ENCODE data around the gene NDST3. TPM values are rescaled to one million over a fixed set of nuclear protein-coding genes. Genes with fewer than 3 reads are reported as not detected.
A peak's percentile ranks its signal among the peaks of the same experiment; 100 is the strongest.
"Not testable (repeated sequence)": the region's sequence is repeated elsewhere in the genome, so short reads cannot be mapped to it uniquely, and the experiment has no call there.

Gene NDST3
- total RNA-seq, 1 experiment from 2014 or later: 0.59 TPM

- DNase-seq (ENCODE audit: low read depth): no peak
Measured at GRCh38 chr4:118175506-118175905, 141.2 kb downstream of the NDST3 start.

GRCh38 chr4:118177126-118177525 lies 142.8 kb downstream of the NDST3 start:
- no peak for DNase-seq (ENCODE audit: low read depth)

- peak; percentile 65 for DNase-seq (ENCODE audit: low read depth)
Measured at GRCh38 chr4:118180776-118181175, 146.5 kb downstream of the NDST3 start.

GRCh38 chr4:118190903-118191302 lies 156.6 kb downstream of the NDST3 start:
- DNase-seq (ENCODE audit: low read depth): no peak

GRCh38 chr4:118193421-118193820 lies 159.1 kb downstream of the NDST3 start:
- no peak for DNase-seq (ENCODE audit: low read depth)

- no peak for DNase-seq (ENCODE audit: low read depth)
Measured at GRCh38 chr4:118206627-118207026, 172.3 kb downstream of the NDST3 start.

- DNase-seq (ENCODE audit: low read depth): no peak
Measured at GRCh38 chr4:118213101-118213500, 178.8 kb downstream of the NDST3 start.

GRCh38 chr4:118215826-118216225 lies 181.5 kb downstream of the NDST3 start:
- DNase-seq (ENCODE audit: low read depth): no peak

- no peak for DNase-seq (ENCODE audit: low read depth)
Measured at GRCh38 chr4:118221227-118221800, 187.0 kb downstream of the NDST3 start.

GRCh38 chr4:118224243-118224829 lies 190.1 kb downstream of the NDST3 start:
- DNase-seq (ENCODE audit: low read depth): peak; percentile 67

GRCh38 chr4:118225511-118225910 lies 191.2 kb downstream of the NDST3 start:
- no peak for DNase-seq (ENCODE audit: low read depth)

GRCh38 chr4:118226311-118227010 lies 192.2 kb downstream of the NDST3 start:
- no peak for DNase-seq (ENCODE audit: low read depth)

GRCh38 chr4:118235566-118236120 lies 201.4 kb downstream of the NDST3 start:
- no peak for DNase-seq (ENCODE audit: low read depth)

- no peak for DNase-seq (ENCODE audit: low read depth)
Measured at GRCh38 chr4:118237531-118237930, 203.2 kb downstream of the NDST3 start.

GRCh38 chr4:118249890-118250289 lies 215.6 kb downstream of the NDST3 start:
- DNase-seq (ENCODE audit: low read depth): no peak

- no peak for DNase-seq (ENCODE audit: low read depth)
Measured at GRCh38 chr4:118254368-118254767, 220.1 kb downstream of the NDST3 start.

GRCh38 chr4:118259111-118259510 lies 224.8 kb downstream of the NDST3 start:
- no peak for DNase-seq (ENCODE audit: low read depth)

GRCh38 chr4:118260309-118260708 lies 226.0 kb downstream of the NDST3 start:
- no peak for DNase-seq (ENCODE audit: low read depth)

GRCh38 chr4:118264096-118264495 lies 229.8 kb downstream of the NDST3 start:
- DNase-seq (ENCODE audit: low read depth): no peak

GRCh38 chr4:118265312-118266144 lies 231.2 kb downstream of the NDST3 start:
- no peak for DNase-seq (ENCODE audit: low read depth)

- DNase-seq (ENCODE audit: low read depth): not testable (repeated sequence)
Measured at GRCh38 chr4:118266145-118266496, 231.8 kb downstream of the NDST3 start.

GRCh38 chr4:118268780-118269179 lies 234.5 kb downstream of the NDST3 start:
- DNase-seq (ENCODE audit: low read depth): no peak

Measured in HT1080 (cell line).